ENCODE measurements around the gene TP63.

DNA sequence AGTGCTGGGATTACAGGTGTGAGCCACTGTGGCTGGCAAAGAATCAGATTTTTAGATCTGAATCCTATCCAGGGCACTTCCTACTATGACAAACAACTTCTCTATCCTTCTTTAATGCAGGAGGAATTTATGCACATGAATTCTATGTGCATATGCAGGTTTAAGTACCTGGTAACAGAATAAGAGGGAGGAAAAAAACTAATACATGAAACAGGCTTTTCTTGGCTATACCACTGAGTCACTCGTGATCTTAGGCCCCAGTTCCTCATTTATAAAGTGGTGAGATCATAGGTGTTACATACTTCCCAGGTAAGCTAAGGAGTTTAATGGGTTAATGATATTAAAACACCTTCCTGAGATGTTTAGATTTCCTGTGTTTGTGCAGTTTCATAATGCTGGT lies 108.2 kb downstream of the TP63 start:
- TF ChIP-seq, protein P1, sequence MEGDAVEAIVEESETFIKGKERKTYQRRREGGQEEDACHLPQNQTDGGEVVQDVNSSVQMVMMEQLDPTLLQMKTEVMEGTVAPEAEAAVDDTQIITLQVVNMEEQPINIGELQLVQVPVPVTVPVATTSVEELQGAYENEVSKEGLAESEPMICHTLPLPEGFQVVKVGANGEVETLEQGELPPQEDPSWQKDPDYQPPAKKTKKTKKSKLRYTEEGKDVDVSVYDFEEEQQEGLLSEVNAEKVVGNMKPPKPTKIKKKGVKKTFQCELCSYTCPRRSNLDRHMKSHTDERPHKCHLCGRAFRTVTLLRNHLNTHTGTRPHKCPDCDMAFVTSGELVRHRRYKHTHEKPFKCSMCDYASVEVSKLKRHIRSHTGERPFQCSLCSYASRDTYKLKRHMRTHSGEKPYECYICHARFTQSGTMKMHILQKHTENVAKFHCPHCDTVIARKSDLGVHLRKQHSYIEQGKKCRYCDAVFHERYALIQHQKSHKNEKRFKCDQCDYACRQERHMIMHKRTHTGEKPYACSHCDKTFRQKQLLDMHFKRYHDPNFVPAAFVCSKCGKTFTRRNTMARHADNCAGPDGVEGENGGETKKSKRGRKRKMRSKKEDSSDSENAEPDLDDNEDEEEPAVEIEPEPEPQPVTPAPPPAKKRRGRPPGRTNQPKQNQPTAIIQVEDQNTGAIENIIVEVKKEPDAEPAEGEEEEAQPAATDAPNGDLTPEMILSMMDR (IDR thresholded peaks at IDR 0.05; ENCODE audit: extremely low read depth in 1 of 2, insufficient read depth in 1 of 2, low read depth in 1 of 2, low read length in 2 of 2), result no peak
- TF ChIP-seq EZH2 (IDR thresholded peaks at IDR 0.05; ENCODE audit: borderline replicate concordance, low read depth, low read length, severe bottlenecking) (no peak), POLR2AphosphoS5 (IDR thresholded peaks at IDR 0.05; ENCODE audit: insufficient read depth, low read depth, low read length) (no peak), GATA2 (IDR thresholded peaks at IDR 0.05; ENCODE audit: insufficient read depth, insufficient read length, low read depth, low read length) (no peak), POLR2A (IDR thresholded peaks at IDR 0.05; ENCODE audit: low read depth, low read length) (no peak), JUN (IDR thresholded peaks at IDR 0.05; ENCODE audit: borderline replicate concordance, insufficient read depth, insufficient read length, low read depth) (no peak)

Measured in endothelial cell of umbilical vein (primary cell).